ENCODE measurements around the gene CACFD1.

CACFD1 gene

GRCh38 chr9:133502112-133502511 is 42.3 kb downstream of the CACFD1 start:
- no peak for DNase-seq

GRCh38 chr9:133505186-133505830 is 45.5 kb downstream of the CACFD1 start:
- DNase-seq, result no peak

- DNase-seq, result no peak
These were observed 46.3 kb downstream of the CACFD1 start for GRCh38 chr9:133505901-133506652.

GRCh38 chr9:133506653-133507038 is 46.9 kb downstream of the CACFD1 start:
- peak; percentile 23 for DNase-seq

GRCh38 chr9:133507246-133507965 is 47.6 kb downstream of the CACFD1 start:
- no peak for DNase-seq

- DNase-seq, result no peak
These were observed 48.3 kb downstream of the CACFD1 start for GRCh38 chr9:133508046-133508445.

- peak; percentile 26 for DNase-seq
These were observed 49.7 kb downstream of the CACFD1 start for GRCh38 chr9:133509179-133510083.

GRCh38 chr9:133510926-133511505 is 51.2 kb downstream of the CACFD1 start:
- no peak for DNase-seq

GRCh38 chr9:133511607-133512006 is 51.8 kb downstream of the CACFD1 start:
- DNase-seq, result no peak

GRCh38 chr9:133512253-133513213 is 52.8 kb downstream of the CACFD1 start:
- DNase-seq, result no peak

- DNase-seq, result no peak
These were observed 53.7 kb downstream of the CACFD1 start for GRCh38 chr9:133513214-133514100.

GRCh38 chr9:133514460-133515239 is 54.9 kb downstream of the CACFD1 start:
- DNase-seq, result no peak

GRCh38 chr9:133515240-133515610 is 55.4 kb downstream of the CACFD1 start:
- no peak for DNase-seq

- DNase-seq, result no peak
These were observed 56.0 kb downstream of the CACFD1 start for GRCh38 chr9:133515615-133516255.

- DNase-seq, result no peak
These were observed 56.6 kb downstream of the CACFD1 start for GRCh38 chr9:133516256-133516960.

GRCh38 chr9:133516961-133517350 is 57.2 kb downstream of the CACFD1 start:
- DNase-seq, result no peak

- no peak for DNase-seq
These were observed 57.9 kb downstream of the CACFD1 start for GRCh38 chr9:133517711-133518110.

GRCh38 chr9:133518200-133518599 is 58.4 kb downstream of the CACFD1 start:
- DNase-seq, result no peak

Measured in fibroblast of skin of back (primary cell).